Measurements from ENCODE around the gene BCO1.

Gene BCO1

DNA sequence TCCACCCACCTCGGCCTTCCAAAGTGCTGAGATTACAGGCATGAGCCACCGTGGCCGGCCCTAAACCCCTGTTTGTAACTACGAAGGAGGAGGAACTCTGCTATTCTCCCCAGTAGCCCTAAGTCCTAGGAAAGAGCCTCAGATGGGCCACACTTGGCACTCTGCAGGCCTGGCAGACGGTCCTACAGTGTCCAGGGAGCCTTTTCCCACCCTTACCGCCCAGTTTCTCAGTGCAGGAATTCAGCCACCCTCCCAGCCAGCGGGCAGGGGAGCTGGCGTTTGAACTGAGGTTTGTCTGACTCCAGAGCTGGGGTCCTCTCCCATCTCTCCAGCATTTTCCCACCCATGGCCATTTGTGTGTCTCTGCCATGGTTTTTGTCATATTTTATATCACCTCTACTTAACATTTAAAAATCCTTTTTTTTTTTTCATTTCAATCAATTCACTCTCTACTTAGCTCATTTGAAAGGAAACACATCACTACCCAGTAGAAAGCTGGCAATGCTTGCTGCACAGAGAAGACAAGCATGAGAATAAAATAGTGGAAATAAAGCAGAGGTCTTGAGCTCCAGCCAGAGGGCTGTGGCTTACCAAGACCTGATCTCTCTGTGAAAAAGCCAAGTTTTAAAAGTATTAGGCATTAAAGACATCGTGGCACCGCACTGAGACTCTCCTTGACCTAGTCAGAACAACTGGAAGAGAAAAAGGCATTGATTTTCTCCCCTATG is 34.9 kb downstream of the BCO1 start:
- no peak overlapping the region for H3K4me3 ChIP-seq
- no peak overlapping the region for H3K27ac ChIP-seq
- TF ChIP-seq CTCF (IDR thresholded peaks at IDR 0.05): no peak
- no peak for DNase-seq (ENCODE audit: low spot score)

DNA sequence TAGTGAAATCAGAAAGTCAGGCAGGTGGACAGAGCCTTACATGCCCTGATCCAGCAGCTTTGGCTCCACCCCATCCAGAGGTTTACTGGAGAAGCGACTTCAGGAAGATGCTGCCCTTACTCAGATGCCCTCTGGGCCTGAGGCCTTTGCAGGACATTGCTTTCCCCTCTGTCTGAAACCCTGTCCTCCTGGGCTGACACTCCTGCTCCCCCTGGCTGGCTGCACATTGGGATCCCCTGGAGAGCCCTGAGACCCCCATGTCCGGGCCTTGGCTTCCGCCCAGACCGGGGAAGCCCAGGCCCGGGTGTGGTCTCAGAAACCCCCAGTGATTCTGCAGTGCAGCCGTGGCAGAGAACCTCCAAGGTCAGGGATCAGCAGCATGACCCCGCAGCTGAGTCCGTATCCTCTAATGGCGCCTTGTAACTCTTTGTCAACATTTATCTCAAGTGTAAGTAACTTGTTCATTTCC is 36.6 kb downstream of the BCO1 start:
- no peak for TF ChIP-seq CTCF (IDR thresholded peaks at IDR 0.05)
- Histone ChIP-seq H3K4me3 (no peak overlapping the region), H3K27ac (no peak overlapping the region)
- no peak for DNase-seq (ENCODE audit: low spot score)

DNA sequence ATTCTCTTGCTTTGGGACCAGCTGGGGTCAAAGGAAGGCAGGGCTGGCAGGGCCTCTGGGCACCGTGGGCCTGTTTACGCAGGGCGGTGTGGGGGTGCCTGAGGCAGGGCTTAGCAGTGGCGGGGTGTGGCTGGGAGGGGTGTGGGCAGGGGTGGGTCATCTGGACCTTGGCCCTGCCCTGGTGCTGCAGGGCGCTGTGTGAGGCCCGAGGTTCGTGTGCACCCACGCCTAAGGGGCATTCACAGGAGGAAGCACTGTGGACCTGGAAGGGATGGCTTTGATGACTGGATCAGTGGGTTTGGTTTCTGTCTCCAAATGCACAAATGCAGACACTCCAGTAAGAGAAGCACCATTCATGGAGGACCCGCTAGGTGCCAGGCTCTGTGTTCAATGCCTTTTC is 37.3 kb downstream of the BCO1 start:
- no peak for DNase-seq (ENCODE audit: low spot score)
- Histone ChIP-seq H3K27ac (no peak overlapping the region), H3K4me3 (no peak overlapping the region)
- no peak for TF ChIP-seq CTCF (IDR thresholded peaks at IDR 0.05)

- DNase-seq (ENCODE audit: low spot score): no peak
- Histone ChIP-seq H3K27ac (no peak overlapping the region), H3K4me3 (no peak overlapping the region)
- no peak for TF ChIP-seq CTCF (IDR thresholded peaks at IDR 0.05)
Observed at GRCh38 chr16:81276323-81276722, 37.8 kb downstream of the BCO1 start.

GRCh38 chr16:81277541-81278080 is 39.1 kb downstream of the BCO1 start:
- H3K27ac ChIP-seq: no peak overlapping the region
- H3K4me3 ChIP-seq: no peak overlapping the region
- DNase-seq (ENCODE audit: low spot score): no peak
- no peak for TF ChIP-seq CTCF (IDR thresholded peaks at IDR 0.05)

- no peak overlapping the region for H3K27ac ChIP-seq
- no peak for TF ChIP-seq CTCF (IDR thresholded peaks at IDR 0.05)
Observed at GRCh38 chr16:81278526-81278925, 40.0 kb downstream of the BCO1 start.

DNA sequence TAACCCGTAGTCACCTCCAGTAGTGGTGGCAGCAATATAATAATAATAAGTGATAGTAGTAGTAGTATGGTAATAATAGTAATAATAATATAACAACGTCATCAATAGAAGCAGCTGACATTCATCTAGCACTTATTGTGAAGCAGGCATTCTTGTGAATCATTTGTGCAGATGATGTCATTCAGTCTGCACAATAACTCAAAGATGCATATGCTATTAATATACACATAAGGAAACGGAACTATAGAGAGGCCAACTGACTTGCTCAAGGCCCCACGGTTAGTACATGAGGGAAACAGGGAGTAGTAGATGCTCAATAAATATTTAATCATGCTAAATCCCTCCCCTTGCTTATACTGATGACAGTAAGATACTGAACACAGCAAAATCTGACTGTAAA is 40.9 kb downstream of the BCO1 start:
- no peak overlapping the region for H3K4me3 ChIP-seq
- no peak for DNase-seq (ENCODE audit: low spot score)
- TF ChIP-seq CTCF (IDR thresholded peaks at IDR 0.05): no peak
- H3K27ac ChIP-seq: no peak overlapping the region

More at GRCh38 chr16:81278526-81278925, 40.0 kb downstream of the BCO1 start:
- H3K4me3 ChIP-seq: no peak overlapping the region
- no peak for DNase-seq (ENCODE audit: low spot score)
